GM23338 (cell line): ENCODE results near the gene TTBK2. TPM values are rescaled to one million over a fixed set of nuclear protein-coding genes. Genes with fewer than 3 reads are reported as not detected.
A peak's percentile ranks its signal among the peaks of the same experiment; 100 is the strongest.

Experiments used
- ATAC-seq: fragments of 200-7000 bp; cut with Tn5 transposase; 3 replicates; pipeline ENCODE4 v1.9.1; 2020
- DNase-seq: peaks from one replicate; pipeline ENCODE4 v3.0.0-alpha.2; 2015; ENCODE audit warnings: low spot score
- H2AFZ ChIP-seq: fragments of 200-600 bp; sonication (generic); 2 replicates; pipeline ENCODE4 v1.8.0; 2016; ENCODE audit warnings: antibody characterized with exemption, mild to moderate bottlenecking, moderate library complexity
- H3F3A ChIP-seq: fragments of 200-600 bp; sonication (generic); replicated peaks from 2 replicates; pipeline ENCODE4 v1.8.0; 2017; ENCODE audit warnings: antibody characterized with exemption, mixed run types, low read depth
- H3K27ac ChIP-seq: fragments of 200-600 bp; sonication (generic); 2 replicates; pipeline ENCODE4 v1.6.1; 2016; ENCODE audit warnings: low read depth
- H3K27me3 ChIP-seq: fragments of 200-600 bp; sonication (generic); 2 replicates; pipeline ENCODE4 v1.8.0; 2016; ENCODE audit warnings: mild to moderate bottlenecking, mixed run types, moderate library complexity; ENCODE audit not compliant: insufficient read depth
- H3K36me3 ChIP-seq: fragments of 200-600 bp; sonication (generic); 2 replicates; pipeline ENCODE4 v1.8.0; 2016; ENCODE audit warnings: mild to moderate bottlenecking; ENCODE audit not compliant: insufficient read depth
- H3K4me1 ChIP-seq: fragments of 200-600 bp; sonication (generic); 2 replicates; pipeline ENCODE4 v1.8.0; 2016; ENCODE audit warnings: mild to moderate bottlenecking, moderate library complexity; ENCODE audit not compliant: insufficient read depth
- H3K4me2 ChIP-seq: fragments of 200-600 bp; sonication (generic); 2 replicates; pipeline ENCODE4 v1.7.1; 2017; ENCODE audit warnings: mixed run types
- H3K4me3 ChIP-seq: fragments of 200-600 bp; sonication (generic); 2 replicates; pipeline ENCODE4 v1.6.1; 2016; ENCODE audit warnings: mixed run types
- H3K79me2 ChIP-seq: fragments of 200-600 bp; sonication (generic); replicated peaks from 2 replicates; pipeline ENCODE4 v1.8.0; 2017; ENCODE audit warnings: mild to moderate bottlenecking; ENCODE audit not compliant: insufficient read depth
- H3K9me2 ChIP-seq: fragments of 200-600 bp; sonication (generic); 2 replicates; pipeline ENCODE4 v1.8.0; 2017; ENCODE audit not compliant: insufficient read depth
- H4K20me1 ChIP-seq: fragments of 200-600 bp; sonication (generic); replicated peaks from 2 replicates; pipeline ENCODE4 v1.8.0; 2017; ENCODE audit warnings: mild to moderate bottlenecking; ENCODE audit not compliant: insufficient read depth
- H3K27ac Mint-ChIP-seq: 2 replicates; pipeline ENCODE4 v1.8.0; 2020; ENCODE audit warnings: inconsistent platforms, mild to moderate bottlenecking, moderate library complexity, mixed read lengths
- H3K27me3 Mint-ChIP-seq: 3 replicates; pipeline ENCODE4 v1.8.0; 2022; ENCODE audit warnings: low read depth, mild to moderate bottlenecking, moderate library complexity, mixed read lengths, inconsistent platforms; ENCODE audit not compliant: insufficient read depth, poor library complexity
- H3K36me3 Mint-ChIP-seq: 3 replicates; pipeline ENCODE4 v1.8.0; 2021; ENCODE audit warnings: low read depth, mild to moderate bottlenecking, inconsistent platforms, moderate library complexity, mixed read lengths
- H3K4me1 Mint-ChIP-seq: 3 replicates; pipeline ENCODE4 v1.8.0; 2020; ENCODE audit warnings: mild to moderate bottlenecking, inconsistent platforms, mixed read lengths
- H3K4me3 Mint-ChIP-seq: 3 replicates; pipeline ENCODE4 v1.8.0; 2021; ENCODE audit warnings: moderate library complexity, mild to moderate bottlenecking, inconsistent platforms, mixed read lengths
- H3K9me3 Mint-ChIP-seq: 3 replicates; pipeline ENCODE4 v1.8.0; 2020; ENCODE audit warnings: moderate library complexity, mild to moderate bottlenecking, inconsistent platforms, mixed read lengths
- CREB1 ChIP-seq: fragments of 250-450 bp; sonication (Bioruptor Pico); IDR thresholded peaks from 2 replicates; pipeline ENCODE4 v1.5.0; 2020; ENCODE audit warnings: low read depth, mild to moderate bottlenecking, moderate library complexity
- CTCF ChIP-seq, 2 experiments: fragments of 200-600 bp in 1 of 2; sonication (generic) in 1 of 2; conservative IDR thresholded peaks; 2 replicates each; pipeline versions ENCODE4 v1.5.1 to v1.6.1; 2016 to 2017; ENCODE audit warnings: antibody characterized with exemption in 2 of 2, low read depth in 2 of 2, mild to moderate bottlenecking in 2 of 2, moderate library complexity in 1 of 2
- ETS1 ChIP-seq: IDR thresholded peaks from 2 replicates; pipeline ENCODE4 v1.6.1; 2016; ENCODE audit warnings: antibody characterized with exemption
- EZH2 ChIP-seq: fragments of 200-600 bp; sonication (generic); IDR thresholded peaks from one replicate; pipeline ENCODE4 v1.8.0; 2017; ENCODE audit warnings: antibody characterized with exemption, mild to moderate bottlenecking, low read depth; ENCODE audit not compliant: unreplicated experiment
- EZH2phosphoT487 ChIP-seq: fragments of 200-600 bp; sonication (generic); IDR thresholded peaks from one replicate; pipeline ENCODE4 v1.8.1; 2018; ENCODE audit warnings: antibody characterized with exemption; ENCODE audit not compliant: unreplicated experiment
- JUNB ChIP-seq: IDR thresholded peaks from one replicate; pipeline ENCODE4 v1.6.1; 2016; ENCODE audit warnings: antibody characterized with exemption; ENCODE audit not compliant: unreplicated experiment
- NANOG ChIP-seq: IDR thresholded peaks from 2 replicates; pipeline ENCODE4 v1.6.1; 2016; ENCODE audit warnings: antibody characterized with exemption, borderline replicate concordance
- POLR2AphosphoS5 ChIP-seq: IDR thresholded peaks from 2 replicates; pipeline ENCODE4 v1.6.1; 2016; ENCODE audit warnings: antibody characterized with exemption, low read depth
- REST ChIP-seq: IDR thresholded peaks from one replicate; pipeline ENCODE4 v1.6.1; 2018; ENCODE audit warnings: antibody characterized with exemption; ENCODE audit not compliant: unreplicated experiment
- STAT1 ChIP-seq: IDR thresholded peaks from one replicate; pipeline ENCODE4 v1.6.1; 2016; ENCODE audit warnings: antibody characterized with exemption; ENCODE audit not compliant: unreplicated experiment
- ZNF114 ChIP-seq: fragments of 250-450 bp; sonication (Bioruptor Pico); IDR thresholded peaks from 2 replicates; pipeline ENCODE4 v1.5.0; 2020; ENCODE audit warnings: mild to moderate bottlenecking, moderate library complexity
- ZNF331 ChIP-seq: fragments of 250-450 bp; sonication (Bioruptor Pico); IDR thresholded peaks from 2 replicates; pipeline ENCODE4 v1.5.0; 2020; ENCODE audit warnings: low read depth, mild to moderate bottlenecking, moderate library complexity
- polyA plus RNA-seq: library from polyadenylated mRNA; unstranded; fragments of >200 nt; fragmentation: Nextera tagmentation; extraction: Ambion mirVana; gene quantifications from 2 replicates; pipeline ENCODE4 v1.2.1, GENCODE V29; 2016
- total RNA-seq: library from RNA; depleted of rRNA; stranded (reverse); fragments of >200 nt; shearing (Covaris generic); gene quantifications from 2 replicates; pipeline ENCODE4 v1.2.3, GENCODE V29; 2014
- TF ChIP-seq, protein P1 (sequence below): fragments of 250-450 bp; sonication (Bioruptor Pico); IDR thresholded peaks from 2 replicates; pipeline ENCODE4 v1.5.0; 2020; ENCODE audit warnings: mild to moderate bottlenecking, moderate library complexity

Gene TTBK2
- total and polyA plus RNA-seq, 2 experiments from 2014 or later = 5.8 to 15.9 TPM

DNA sequence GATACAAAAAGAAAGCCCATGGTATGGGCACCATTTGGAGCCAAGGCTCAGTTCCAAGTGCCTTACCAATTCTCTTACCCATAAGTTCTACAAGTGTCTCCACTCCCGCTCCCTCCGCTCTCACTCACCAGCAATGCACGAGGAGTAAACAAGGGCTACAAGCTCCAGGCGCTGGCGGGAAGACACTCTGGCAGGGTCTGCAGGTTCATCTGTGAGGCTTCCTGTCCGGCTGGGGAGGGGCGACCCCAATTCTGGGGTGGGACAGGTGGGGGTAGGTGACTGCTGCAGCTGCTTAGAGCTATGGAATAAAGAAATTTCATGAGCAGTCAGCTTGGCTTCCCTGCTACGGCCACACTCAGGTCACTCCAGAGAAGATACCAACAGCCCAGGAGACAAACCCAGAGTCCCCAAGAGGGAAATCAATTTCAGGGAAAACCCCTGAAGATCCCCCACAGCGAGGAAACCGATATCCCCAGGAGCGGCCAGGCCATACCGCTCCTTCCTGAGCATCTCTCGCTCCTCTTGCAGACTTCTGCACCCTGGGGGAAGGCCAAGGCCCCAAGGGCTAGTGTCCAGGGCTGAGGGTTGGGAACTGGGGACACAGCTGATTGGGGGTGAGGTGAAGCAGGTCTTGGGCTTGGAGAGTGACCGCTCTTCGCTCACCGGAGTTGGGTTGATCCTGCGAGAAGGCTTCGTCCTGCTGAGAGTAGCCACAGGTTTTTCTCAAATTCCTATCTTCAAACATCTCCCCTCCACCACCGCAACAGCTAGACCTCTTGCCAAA, 185.0 kb downstream of the TTBK2 start:
- peak overlapping the region; percentile 91 for H3K4me3 ChIP-seq
- H2AFZ ChIP-seq = no peak overlapping the region; the same call in 1 of the 2 replicates
- H3K4me1 ChIP-seq = peaks cover 6% of the 10 kb centered on the region; the same call in 1 of the 2 replicates
- peak overlapping the region; percentile 93 for H3K4me2 ChIP-seq
- H3F3A ChIP-seq = no peaks in the 10 kb centered on the region
- Mint-ChIP-seq H3K27ac (no peak overlapping the region), H3K4me1 (peaks cover 13% of the 10 kb centered on the region), H3K27me3 (peaks cover 9% of the 10 kb centered on the region), H3K4me3 (peak overlapping the region; percentile 83), H3K36me3 (peaks cover 40% of the 10 kb centered on the region), H3K9me3 (no peaks in the 10 kb centered on the region)
- H3K9me2 ChIP-seq = no peaks in the 10 kb centered on the region
- H3K36me3 ChIP-seq = peaks cover 19% of the 10 kb centered on the region
- no peaks in the 10 kb centered on the region; the same call in none of the 2 replicates for H4K20me1 ChIP-seq
- no peak for DNase-seq
- TF ChIP-seq EZH2phosphoT487 (no peak), CREB1 (CRISPR knock-in tag) (no peak), ZNF114 (CRISPR knock-in tag) (no peak), CTCF (conservative IDR thresholded peaks at IDR 0.05; ENCODE audit: low read depth in 2 of 2) (no peak), REST (no peak), POLR2AphosphoS5 (no peak), EZH2 (no peak), NANOG (no peak), ETS1 (no peak), JUNB (no peak), ZNF331 (CRISPR knock-in tag) (no peak), STAT1 (no peak)
- TF ChIP-seq, protein P1, sequence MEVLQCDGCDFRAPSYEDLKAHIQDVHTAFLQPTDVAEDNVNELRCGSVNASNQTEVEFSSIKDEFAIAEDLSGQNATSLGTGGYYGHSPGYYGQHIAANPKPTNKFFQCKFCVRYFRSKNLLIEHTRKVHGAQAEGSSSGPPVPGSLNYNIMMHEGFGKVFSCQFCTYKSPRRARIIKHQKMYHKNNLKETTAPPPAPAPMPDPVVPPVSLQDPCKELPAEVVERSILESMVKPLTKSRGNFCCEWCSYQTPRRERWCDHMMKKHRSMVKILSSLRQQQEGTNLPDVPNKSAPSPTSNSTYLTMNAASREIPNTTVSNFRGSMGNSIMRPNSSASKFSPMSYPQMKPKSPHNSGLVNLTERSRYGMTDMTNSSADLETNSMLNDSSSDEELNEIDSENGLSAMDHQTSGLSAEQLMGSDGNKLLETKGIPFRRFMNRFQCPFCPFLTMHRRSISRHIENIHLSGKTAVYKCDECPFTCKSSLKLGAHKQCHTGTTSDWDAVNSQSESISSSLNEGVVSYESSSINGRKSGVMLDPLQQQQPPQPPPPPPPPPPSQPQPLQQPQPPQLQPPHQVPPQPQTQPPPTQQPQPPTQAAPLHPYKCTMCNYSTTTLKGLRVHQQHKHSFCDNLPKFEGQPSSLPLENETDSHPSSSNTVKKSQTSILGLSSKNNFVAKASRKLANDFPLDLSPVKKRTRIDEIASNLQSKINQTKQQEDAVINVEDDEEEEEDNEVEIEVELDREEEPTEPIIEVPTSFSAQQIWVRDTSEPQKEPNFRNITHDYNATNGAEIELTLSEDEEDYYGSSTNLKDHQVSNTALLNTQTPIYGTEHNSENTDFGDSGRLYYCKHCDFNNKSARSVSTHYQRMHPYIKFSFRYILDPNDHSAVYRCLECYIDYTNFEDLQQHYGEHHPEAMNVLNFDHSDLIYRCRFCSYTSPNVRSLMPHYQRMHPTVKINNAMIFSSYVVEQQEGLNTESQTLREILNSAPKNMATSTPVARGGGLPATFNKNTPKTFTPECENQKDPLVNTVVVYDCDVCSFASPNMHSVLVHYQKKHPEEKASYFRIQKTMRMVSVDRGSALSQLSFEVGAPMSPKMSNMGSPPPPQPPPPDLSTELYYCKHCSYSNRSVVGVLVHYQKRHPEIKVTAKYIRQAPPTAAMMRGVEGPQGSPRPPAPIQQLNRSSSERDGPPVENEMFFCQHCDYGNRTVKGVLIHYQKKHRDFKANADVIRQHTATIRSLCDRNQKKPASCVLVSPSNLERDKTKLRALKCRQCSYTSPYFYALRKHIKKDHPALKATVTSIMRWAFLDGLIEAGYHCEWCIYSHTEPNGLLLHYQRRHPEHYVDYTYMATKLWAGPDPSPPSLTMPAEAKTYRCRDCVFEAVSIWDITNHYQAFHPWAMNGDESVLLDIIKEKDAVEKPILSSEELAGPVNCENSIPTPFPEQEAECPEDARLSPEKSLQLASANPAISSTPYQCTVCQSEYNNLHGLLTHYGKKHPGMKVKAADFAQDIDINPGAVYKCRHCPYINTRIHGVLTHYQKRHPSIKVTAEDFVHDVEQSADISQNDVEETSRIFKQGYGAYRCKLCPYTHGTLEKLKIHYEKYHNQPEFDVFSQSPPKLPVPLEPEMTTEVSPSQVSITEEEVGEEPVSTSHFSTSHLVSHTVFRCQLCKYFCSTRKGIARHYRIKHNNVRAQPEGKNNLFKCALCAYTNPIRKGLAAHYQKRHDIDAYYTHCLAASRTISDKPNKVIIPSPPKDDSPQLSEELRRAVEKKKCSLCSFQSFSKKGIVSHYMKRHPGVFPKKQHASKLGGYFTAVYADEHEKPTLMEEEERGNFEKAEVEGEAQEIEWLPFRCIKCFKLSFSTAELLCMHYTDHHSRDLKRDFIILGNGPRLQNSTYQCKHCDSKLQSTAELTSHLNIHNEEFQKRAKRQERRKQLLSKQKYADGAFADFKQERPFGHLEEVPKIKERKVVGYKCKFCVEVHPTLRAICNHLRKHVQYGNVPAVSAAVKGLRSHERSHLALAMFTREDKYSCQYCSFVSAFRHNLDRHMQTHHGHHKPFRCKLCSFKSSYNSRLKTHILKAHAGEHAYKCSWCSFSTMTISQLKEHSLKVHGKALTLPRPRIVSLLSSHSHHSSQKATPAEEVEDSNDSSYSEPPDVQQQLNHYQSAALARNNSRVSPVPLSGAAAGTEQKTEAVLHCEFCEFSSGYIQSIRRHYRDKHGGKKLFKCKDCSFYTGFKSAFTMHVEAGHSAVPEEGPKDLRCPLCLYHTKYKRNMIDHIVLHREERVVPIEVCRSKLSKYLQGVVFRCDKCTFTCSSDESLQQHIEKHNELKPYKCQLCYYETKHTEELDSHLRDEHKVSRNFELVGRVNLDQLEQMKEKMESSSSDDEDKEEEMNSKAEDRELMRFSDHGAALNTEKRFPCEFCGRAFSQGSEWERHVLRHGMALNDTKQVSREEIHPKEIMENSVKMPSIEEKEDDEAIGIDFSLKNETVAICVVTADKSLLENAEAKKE (CRISPR knock-in tag) = no peak
- ATAC-seq = no peak
- H3K79me2 ChIP-seq = 0 out of 2 replicates have a peak, but pooled peaks cover 3% of the 10 kb centered on the region
- no peaks in the 10 kb centered on the region for H3K27me3 ChIP-seq
- H3K27ac ChIP-seq = no peak overlapping the region
